Kidney (tissue), 14 donors: ENCODE results near the gene C8B. TPM values are rescaled to one million over a fixed set of nuclear protein-coding genes. Genes with fewer than 3 reads are reported as not detected.

Experiments used
- DNase-seq, 5 donors: peaks; one replicate each; pipeline ENCODE4 v3.0.0-alpha.2; 2013 to 2020
- FAIRE-seq: peaks from 2 replicates; lab custom pipeline; 2012; peaks lifted over from hg19 to GRCh38; lab: Jason Lieb, UNC
- H3K27ac ChIP-seq, 2 donors: one replicate each; pipeline ENCODE4 v1.7.0; 2013; ENCODE audit warnings: low read depth in 2 of 2, low read length in 2 of 2, inconsistent platforms in 1 of 2
- H3K27me3 ChIP-seq: one replicate; pipeline ENCODE4 v1.7.1; 2013; ENCODE audit warnings: low read length, inconsistent platforms; ENCODE audit not compliant: control insufficient read depth, insufficient read depth
- H3K36me3 ChIP-seq, 3 donors: one replicate each; pipeline versions ENCODE4 v1.7.0 to v1.7.1; 2013; ENCODE audit warnings: low read length in 3 of 3, control low read depth in 1 of 3, inconsistent platforms in 1 of 3; ENCODE audit not compliant: insufficient read depth in 3 of 3, control insufficient read depth in 2 of 3
- H3K4me1 ChIP-seq, 3 donors: one replicate each; pipeline versions ENCODE4 v1.7.0 to v1.7.1; 2013; ENCODE audit warnings: low read length in 3 of 3, inconsistent platforms in 1 of 3, low read depth in 1 of 3; ENCODE audit not compliant: control insufficient read depth in 2 of 3, insufficient read depth in 2 of 3
- H3K4me3 ChIP-seq, 3 donors: one replicate each; pipeline versions ENCODE4 v1.7.0 to v1.8.1; 2013; ENCODE audit warnings: low read length in 3 of 3, control low read depth in 1 of 3, inconsistent platforms in 1 of 3
- H3K9ac ChIP-seq, 3 donors: one replicate each; pipeline versions ENCODE4 v1.7.0 to v1.7.1; 2013; ENCODE audit warnings: low read length in 3 of 3, control low read depth in 1 of 3, inconsistent platforms in 1 of 3
- H3K9me3 ChIP-seq, 3 donors: one replicate each; pipeline versions ENCODE4 v1.7.0 to v1.7.1; 2013; ENCODE audit warnings: low read length in 3 of 3, control low read depth in 1 of 3, inconsistent platforms in 1 of 3; ENCODE audit not compliant: control insufficient read depth in 2 of 3, insufficient read depth in 1 of 3
- CTCF ChIP-seq: IDR thresholded peaks from 3 replicates; pipeline ENCODE4 v1.5.1; 2012; ENCODE audit warnings: mild to moderate bottlenecking, moderate library complexity, borderline replicate concordance; ENCODE audit not compliant: insufficient read depth; ENCODE audit errors: extremely low read depth
- intact Hi-C: fragments of 100-400 bp; cut with DNase I; formaldehyde crosslinking; loops from one replicate; pipeline ENCODE4 v1.11.1; 2022
- polyA plus RNA-seq: library from polyadenylated mRNA; stranded (reverse); fragments of 350-450 nt; fragmentation: Illumina TruSeq; extraction: RNeasy Lipid Tissue Mini Kit (QIAGEN cat#74804); gene quantifications from one replicate; pipeline ENCODE4 v1.2.3, GENCODE V29; 2014; ENCODE audit warnings: low read depth, low replicate concordance; ENCODE audit not compliant: insufficient read depth
- total RNA-seq: library from RNA; stranded (reverse); fragmentation: NEBNext Ultra II Directional; extraction: Animal tissue kit (Norgen Biotek cat#: 25700); gene quantifications from one replicate; pipeline ENCODE4 v1.2.1, GENCODE V29; 2021
- donor health status: control.
- donor health status: control.
- donor health status: control.
- donor health status: control.
- donor health status: control.
- donor health status: DM: yes; HTN: yes; CAD: no.
- donor health status: Normal renal cell carcinoma (clear cell type).

Gene C8B
- total and polyA plus RNA-seq, 2 donors from 2014 or later: not detected

GRCh38 chr1:57003398-57004139 lies 37.8 kb upstream of the C8B start:
- DNase-seq (no peak), FAIRE-seq (no peak)
- Histone ChIP-seq H3K4me3 (no peak overlapping the region), H3K27me3 (no peaks in the 10 kb centered on the region), H3K9ac (no peak overlapping the region), H3K36me3 (no peaks in the 10 kb centered on the region), H3K27ac (no peak overlapping the region), H3K9me3 (no peaks in the 10 kb centered on the region), H3K4me1 (no peaks in the 10 kb centered on the region)
- TF ChIP-seq CTCF: no peak
- intact Hi-C loops: no loop called here

GRCh38 chr1:56995414-56996100 lies 29.7 kb upstream of the C8B start:
- no peak for TF ChIP-seq CTCF
- H3K36me3 ChIP-seq: no peaks in the 10 kb centered on the region
- intact Hi-C loops: loop anchor here (10.0 kb wide), 1 partner anchor 919 kb away; no protein-coding TSS in a partner anchor
- FAIRE-seq (no peak), DNase-seq (no peak)
- H3K27ac ChIP-seq: no peak overlapping the region
- H3K4me3 ChIP-seq: no peak overlapping the region
- H3K27me3 ChIP-seq: no peaks in the 10 kb centered on the region
- H3K9me3 ChIP-seq: no peaks in the 10 kb centered on the region
- no peak overlapping the region for H3K9ac ChIP-seq
- peaks cover 0 to 7% (median 0%) of the 10 kb centered on the region in 3 donors for H3K4me1 ChIP-seq

- DNase-seq: peak in 4 of 5 donors; percentile 55 to 90 (median 80)
- H3K27ac ChIP-seq: no peak overlapping the region
- intact Hi-C loops: loop anchor here (10.0 kb wide), 1 partner anchor 921 kb away; no protein-coding TSS in a partner anchor
- peaks cover 0 to 7% (median 0%) of the 10 kb centered on the region in 3 donors for H3K4me1 ChIP-seq
- no peaks in the 10 kb centered on the region for H3K36me3 ChIP-seq
- H3K27me3 ChIP-seq: no peaks in the 10 kb centered on the region
- H3K9ac ChIP-seq: no peak overlapping the region
- TF ChIP-seq CTCF: no peak
- no peak for FAIRE-seq
- H3K4me3 ChIP-seq: no peak overlapping the region
- H3K9me3 ChIP-seq: no peaks in the 10 kb centered on the region
These were observed 27.7 kb upstream of the C8B start for GRCh38 chr1:56993475-56993874.
